CD14-positive monocyte (primary cell): Measurements from ENCODE around the gene PIP4K2A. TPM values are rescaled to one million over a fixed set of nuclear protein-coding genes. Genes with fewer than 3 reads are reported as not detected.
A peak's percentile ranks its signal among the peaks of the same experiment; 100 is the strongest.

Experiments used
- DNase-seq, 3 donors: peaks; one replicate each; pipeline ENCODE4 v3.0.0-alpha.2; 2011 to 2022
- H2AFZ ChIP-seq: 2 replicates; pipeline ENCODE4 v1.6.0; 2012; ENCODE audit warnings: mild to moderate bottlenecking, low read depth, low read length, inconsistent platforms; ENCODE audit not compliant: insufficient read depth, poor library complexity, severe bottlenecking
- H3K27ac ChIP-seq, 2 donors: 1 replicate in 1 of 2; 2 replicates in 1 of 2; pipeline ENCODE4 v1.5.1; 2012 to 2013; ENCODE audit warnings: low read length in 2 of 2, control low read depth in 1 of 2, inconsistent platforms in 1 of 2, low read depth in 1 of 2, mild to moderate bottlenecking in 1 of 2
- H3K27me3 ChIP-seq, 2 donors: one replicate each; pipeline versions ENCODE4 v1.6.0 to v1.6.1; 2011 to 2013; ENCODE audit warnings: low read length in 2 of 2; ENCODE audit not compliant: control insufficient read depth in 2 of 2, insufficient read depth in 2 of 2
- H3K36me3 ChIP-seq, 2 donors: replicated peaks in 1 of 2; 1 replicate in 1 of 2; 2 replicates in 1 of 2; pipeline versions ENCODE4 v1.5.1 to v1.6.1; 2012 to 2013; ENCODE audit warnings: low read length in 2 of 2, control low read depth in 1 of 2, inconsistent platforms in 1 of 2, mild to moderate bottlenecking in 1 of 2; ENCODE audit not compliant: insufficient read depth in 2 of 2, control insufficient read depth in 1 of 2
- H3K4me1 ChIP-seq, 2 donors: 1 replicate in 1 of 2; 2 replicates in 1 of 2; pipeline versions ENCODE4 v1.5.1 to v1.6.1; 2012 to 2013; ENCODE audit warnings: low read length in 2 of 2, control low read depth in 1 of 2, inconsistent platforms in 1 of 2, mild to moderate bottlenecking in 1 of 2, moderate library complexity in 1 of 2; ENCODE audit not compliant: insufficient read depth in 2 of 2, control insufficient read depth in 1 of 2
- H3K4me2 ChIP-seq: replicated peaks from 2 replicates; pipeline ENCODE3; 2012; ENCODE audit warnings: low read length, moderate library complexity, mild to moderate bottlenecking; ENCODE audit not compliant: poor library complexity, severe bottlenecking; ENCODE audit errors: extremely low read depth
- H3K4me3 ChIP-seq, 3 experiments: fragments of 200-600 bp in 1 of 3; sonication (generic) in 1 of 3; replicated peaks in 1 of 3; 1 replicate in 2 of 3; 2 replicates in 1 of 3; pipeline ENCODE4 v1.5.1; 2011 to 2013; ENCODE audit warnings: low read length in 3 of 3, mild to moderate bottlenecking in 3 of 3, control low read depth in 2 of 3, low read depth in 2 of 3, inconsistent platforms in 1 of 3, moderate library complexity in 1 of 3
- H3K79me2 ChIP-seq: 2 replicates; pipeline ENCODE4 v1.6.0; 2012; ENCODE audit warnings: mild to moderate bottlenecking, control low read depth, inconsistent platforms, low read length, moderate library complexity; ENCODE audit not compliant: insufficient read depth
- H3K9ac ChIP-seq: 2 replicates; pipeline ENCODE4 v1.6.0; 2017; ENCODE audit warnings: low read length, mild to moderate bottlenecking; ENCODE audit not compliant: insufficient read depth, poor library complexity, severe bottlenecking
- H3K9me3 ChIP-seq, 2 donors: replicated peaks in 1 of 2; 1 replicate in 1 of 2; 2 replicates in 1 of 2; pipeline versions ENCODE4 v1.5.1 to v1.6.1; 2012 to 2013; ENCODE audit warnings: low read length in 2 of 2, control low read depth in 1 of 2; ENCODE audit not compliant: control insufficient read depth in 1 of 2, insufficient read depth in 1 of 2
- H4K20me1 ChIP-seq: 2 replicates; pipeline ENCODE4 v1.6.0; 2012; ENCODE audit warnings: mild to moderate bottlenecking, low read length, control low read depth, moderate library complexity; ENCODE audit not compliant: insufficient read depth
- H3K27ac Mint-ChIP-seq, 7 donors: one replicate each; pipeline ENCODE4 v1.8.0; 2020; ENCODE audit warnings: mild to moderate bottlenecking in 7 of 7, mixed read lengths in 7 of 7, moderate library complexity in 6 of 7, inconsistent platforms in 2 of 7
- H3K27me3 Mint-ChIP-seq, 3 donors: one replicate each; pipeline ENCODE4 v1.8.0; 2021 to 2022; ENCODE audit warnings: low read depth in 3 of 3, mild to moderate bottlenecking in 3 of 3, mixed read lengths in 3 of 3, moderate library complexity in 3 of 3, inconsistent platforms in 1 of 3
- H3K36me3 Mint-ChIP-seq, 2 donors: one replicate each; pipeline ENCODE4 v1.8.0; 2020; ENCODE audit warnings: mixed read lengths in 2 of 2, inconsistent platforms in 1 of 2, mild to moderate bottlenecking in 1 of 2
- H3K4me1 Mint-ChIP-seq: one replicate; pipeline ENCODE4 v1.8.0; 2020; ENCODE audit warnings: mild to moderate bottlenecking, mixed read lengths
- H3K4me3 Mint-ChIP-seq, 2 donors: one replicate each; pipeline ENCODE4 v1.8.0; 2020; ENCODE audit warnings: mild to moderate bottlenecking in 2 of 2, mixed read lengths in 2 of 2, moderate library complexity in 1 of 2
- H3K9me3 Mint-ChIP-seq, 7 donors: one replicate each; pipeline ENCODE4 v1.8.0; 2020 to 2022; ENCODE audit warnings: mixed read lengths in 7 of 7, mild to moderate bottlenecking in 6 of 7, moderate library complexity in 6 of 7, inconsistent platforms in 2 of 7
- CTCF ChIP-seq: fragments of 200-600 bp; IDR thresholded peaks from one replicate; pipeline ENCODE4 v1.8.0; 2022; ENCODE audit warnings: antibody characterized with exemption, mild to moderate bottlenecking
- WGBS: methylation state at CpG from one replicate; pipeline ENCODE4 v1.1.5; 2013; ENCODE audit warnings: missing lambda C conversion rate; ENCODE audit not compliant: insufficient coverage; 5-methylcytosine and 5-hydroxymethylcytosine counted together
- intact Hi-C, 2 donors: fragments of 100-400 bp; cut with micrococcal nuclease; formaldehyde crosslinking; loops; one replicate each; pipeline versions ENCODE4 v1.15.0 to v1.15.1; 2023
- polyA plus RNA-seq, 3 donors: library from polyadenylated mRNA; depleted of rRNA in 1 of 3; unstranded in 2 of 3; stranded (reverse) in 1 of 3; fragments of 300-500 nt in 2 of 3; fragments of >200 nt in 1 of 3; fragmentation: Illumina TruSeq in 2 of 3; gene quantifications; 1 replicate in 2 of 3; 2 replicates in 1 of 3; pipeline ENCODE4 v1.2.3, GENCODE V29; 2012 to 2021

PIP4K2A gene
- polyA plus RNA-seq, 3 donors, result 9.7 to 33.7 (median 16.6) TPM

- Histone ChIP-seq H2AFZ (no peak overlapping the region), H3K4me1 (peaks cover 7 to 13% of the 10 kb centered on the region in 2 donors), H3K9ac (no peak overlapping the region), H3K36me3 (peaks cover 48 to 89% of the 10 kb centered on the region in 2 donors), H3K27ac (peak overlapping the region; percentile 27 to 44), H4K20me1 (peaks cover 60% of the 10 kb centered on the region), H3K4me2 (no peak overlapping the region), H3K27me3 (no peaks in the 10 kb centered on the region), H3K9me3 (no peaks in the 10 kb centered on the region), H3K79me2 (no peaks in the 10 kb centered on the region), H3K4me3 (no peak overlapping the region)
- Mint-ChIP-seq H3K4me1 (peaks cover 14% of the 10 kb centered on the region), H3K9me3 (no peaks in the 10 kb centered on the region), H3K27me3 (peaks cover 0 to 3% (median 0%) of the 10 kb centered on the region in 3 donors), H3K36me3 (peaks cover 76 to 82% of the 10 kb centered on the region in 2 donors), H3K27ac (peak overlapping the region; percentile 10 to 95 (median 88)), H3K4me3 (peak overlapping the region in 1 of 2 donors; percentile 6)
- intact Hi-C loops, result no loop called here
- WGBS, result 0% methylated on average over 2 of the region's 2 CpGs
- no peak for TF ChIP-seq CTCF
- DNase-seq, result peak; percentile 29 to 50 (median 45)
Measured at GRCh38 chr10:22581461-22581860, 132.9 kb downstream of the PIP4K2A start.

GRCh38 chr10:22580711-22581110 lies 133.7 kb downstream of the PIP4K2A start:
- Histone ChIP-seq H3K4me3 (no peak overlapping the region), H3K9me3 (no peaks in the 10 kb centered on the region), H2AFZ (no peak overlapping the region), H3K4me1 (peaks cover 7 to 13% of the 10 kb centered on the region in 2 donors), H4K20me1 (peaks cover 66% of the 10 kb centered on the region), H3K27me3 (no peaks in the 10 kb centered on the region), H3K4me2 (no peak overlapping the region), H3K79me2 (no peaks in the 10 kb centered on the region), H3K36me3 (peaks cover 52 to 93% of the 10 kb centered on the region in 2 donors), H3K9ac (no peak overlapping the region), H3K27ac (peak overlapping the region in 1 of 2 donors; percentile 25)
- H3K4me3 Mint-ChIP-seq, result no peak overlapping the region
- H3K27me3 Mint-ChIP-seq, result peaks cover 0 to 3% (median 0%) of the 10 kb centered on the region in 3 donors
- peaks cover 14% of the 10 kb centered on the region for H3K4me1 Mint-ChIP-seq
- H3K36me3 Mint-ChIP-seq, result peaks cover 79 to 84% of the 10 kb centered on the region in 2 donors
- H3K27ac Mint-ChIP-seq, result peak overlapping the region in 2 of 7 donors; percentile 39 to 82
- no peak for DNase-seq
- 85% methylated on average over 9 of the region's 9 CpGs for WGBS
- intact Hi-C loops, result no loop called here
- no peaks in the 10 kb centered on the region for H3K9me3 Mint-ChIP-seq
- TF ChIP-seq CTCF, result no peak
